Measurements from ENCODE around the gene KRT17. TPM values are rescaled to one million over a fixed set of nuclear protein-coding genes. Genes with fewer than 3 reads are reported as not detected.
"Not testable (repeated sequence)": the region's sequence is repeated elsewhere in the genome, so short reads cannot be mapped to it uniquely, and the experiment has no call there.

Gene KRT17
- total and polyA plus RNA-seq, 2 donors (not counting 1 experiment from before 2014, with no cell fraction given), result not detected

- POLR2A ChIA-PET, result no interaction called here
- Histone ChIP-seq H3K4me3 (ENCODE audit: control extremely low read depth in 1 of 5, extremely low read depth in 1 of 5, insufficient read depth in 1 of 5, low read depth in 2 of 5, low read length in 4 of 5) (no peak overlapping the region), H3K4me2 (replicated peaks; ENCODE audit: low read depth, low read length, poor library complexity, severe bottlenecking) (no peak overlapping the region), H4K20me1 (ENCODE audit: control insufficient read depth, insufficient read depth, low read length, poor library complexity, severe bottlenecking) (no peaks in the 10 kb centered on the region), H3K9me3 (ENCODE audit: control extremely low read depth in 1 of 3, control insufficient read depth in 2 of 3, insufficient read depth in 1 of 3, low read length in 2 of 3) (no peaks in the 10 kb centered on the region), H2AFZ (ENCODE audit: insufficient read depth, low read depth, low read length, poor library complexity, severe bottlenecking) (no peak overlapping the region), H3K36me3 (replicated peaks in 1 of 2; ENCODE audit: control extremely low read depth in 1 of 2, control insufficient read depth in 1 of 2, extremely low read depth in 1 of 2, insufficient read depth in 2 of 2, low read length in 1 of 2) (no peaks in the 10 kb centered on the region), H3K4me1 (ENCODE audit: control insufficient read depth in 2 of 2, insufficient read depth in 2 of 2, low read length in 2 of 2) (no peaks in the 10 kb centered on the region), H3K79me2 (ENCODE audit: control insufficient read depth, insufficient read depth, low read length) (no peaks in the 10 kb centered on the region), H3K9ac (ENCODE audit: low read length) (no peak overlapping the region), H3K27me3 (replicated peaks in 1 of 4; ENCODE audit: control extremely low read depth in 1 of 4, control insufficient read depth in 3 of 4, insufficient read depth in 4 of 4, low read length in 3 of 4) (no peaks in the 10 kb centered on the region), H3K27ac (ENCODE audit: low read length in 2 of 2) (no peak overlapping the region)
- WGBS (ENCODE audit: insufficient coverage), result 78% methylated on average over 8 of the region's 13 CpGs
- Mint-ChIP-seq H3K27ac (no peak overlapping the region), H3K4me3 (no peak overlapping the region), H3K9me3 (ENCODE audit: insufficient read depth) (no peaks in the 10 kb centered on the region), H3K4me1 (no peaks in the 10 kb centered on the region), H3K27me3 (peaks cover 15% of the 10 kb centered on the region)
- TF ChIP-seq, protein P1, sequence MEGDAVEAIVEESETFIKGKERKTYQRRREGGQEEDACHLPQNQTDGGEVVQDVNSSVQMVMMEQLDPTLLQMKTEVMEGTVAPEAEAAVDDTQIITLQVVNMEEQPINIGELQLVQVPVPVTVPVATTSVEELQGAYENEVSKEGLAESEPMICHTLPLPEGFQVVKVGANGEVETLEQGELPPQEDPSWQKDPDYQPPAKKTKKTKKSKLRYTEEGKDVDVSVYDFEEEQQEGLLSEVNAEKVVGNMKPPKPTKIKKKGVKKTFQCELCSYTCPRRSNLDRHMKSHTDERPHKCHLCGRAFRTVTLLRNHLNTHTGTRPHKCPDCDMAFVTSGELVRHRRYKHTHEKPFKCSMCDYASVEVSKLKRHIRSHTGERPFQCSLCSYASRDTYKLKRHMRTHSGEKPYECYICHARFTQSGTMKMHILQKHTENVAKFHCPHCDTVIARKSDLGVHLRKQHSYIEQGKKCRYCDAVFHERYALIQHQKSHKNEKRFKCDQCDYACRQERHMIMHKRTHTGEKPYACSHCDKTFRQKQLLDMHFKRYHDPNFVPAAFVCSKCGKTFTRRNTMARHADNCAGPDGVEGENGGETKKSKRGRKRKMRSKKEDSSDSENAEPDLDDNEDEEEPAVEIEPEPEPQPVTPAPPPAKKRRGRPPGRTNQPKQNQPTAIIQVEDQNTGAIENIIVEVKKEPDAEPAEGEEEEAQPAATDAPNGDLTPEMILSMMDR (IDR thresholded peaks at IDR 0.05), result no peak
- TF ChIP-seq EZH2 (IDR thresholded peaks at IDR 0.05; ENCODE audit: borderline replicate concordance, insufficient read depth, low read depth, low read length, poor library complexity, severe bottlenecking), result no peak
- intact Hi-C loops (cut with micrococcal nuclease), result no loop called here
- ATAC-seq (ENCODE audit: low read depth) (no peak), DNase-seq (no peak)
- CTCF ChIA-PET, result no interaction called here
These were observed 5.7 kb upstream of the KRT17 start for GRCh38 chr17:41629826-41630670.

DNA sequence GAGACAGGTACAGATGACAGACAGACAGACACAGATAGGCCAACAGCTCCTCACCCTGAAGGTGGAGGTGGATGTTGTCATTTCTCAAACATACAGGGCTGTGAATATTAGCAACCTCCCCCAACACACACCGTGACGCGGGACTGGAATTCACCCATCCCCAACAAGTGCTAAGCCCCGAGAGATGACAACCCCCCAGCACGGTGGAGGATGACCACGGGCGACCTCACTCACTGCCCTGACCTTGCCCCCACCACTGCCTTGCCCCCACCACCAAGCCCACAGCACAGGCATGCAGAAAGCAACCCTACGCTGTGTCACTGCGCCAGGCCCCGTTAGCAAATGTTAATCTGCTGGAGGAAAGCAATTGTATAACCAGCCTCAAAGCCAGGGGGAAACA is 4.9 kb upstream of the KRT17 start:
- intact Hi-C loops (cut with micrococcal nuclease), result no loop called here
- TF ChIP-seq EZH2 (IDR thresholded peaks at IDR 0.05; ENCODE audit: borderline replicate concordance, insufficient read depth, low read depth, low read length, poor library complexity, severe bottlenecking), result no peak
- TF ChIP-seq, protein P1 (IDR thresholded peaks at IDR 0.05), result no peak
- CTCF ChIA-PET, result no interaction called here

GRCh38 chr17:41628621-41629255 is 4.4 kb upstream of the KRT17 start:
- H3K36me3 ChIP-seq (replicated peaks in 1 of 2; ENCODE audit: control extremely low read depth in 1 of 2, control insufficient read depth in 1 of 2, extremely low read depth in 1 of 2, insufficient read depth in 2 of 2, low read length in 1 of 2); H4K20me1 ChIP-seq (ENCODE audit: control insufficient read depth, insufficient read depth, low read length, poor library complexity, severe bottlenecking); H3K9me3 ChIP-seq (ENCODE audit: control extremely low read depth in 1 of 3, control insufficient read depth in 2 of 3, insufficient read depth in 1 of 3, low read length in 2 of 3); H3K27me3 ChIP-seq (replicated peaks in 1 of 4; ENCODE audit: control extremely low read depth in 1 of 4, control insufficient read depth in 3 of 4, insufficient read depth in 4 of 4, low read length in 3 of 4); H3K9ac ChIP-seq (ENCODE audit: low read length); POLR2A ChIA-PET; H3K4me3 Mint-ChIP-seq; H3K9me3 Mint-ChIP-seq (ENCODE audit: insufficient read depth); H3K27ac Mint-ChIP-seq; H3K4me1 ChIP-seq (ENCODE audit: control insufficient read depth in 2 of 2, insufficient read depth in 2 of 2, low read length in 2 of 2); H3K4me1 Mint-ChIP-seq; H3K4me3 ChIP-seq (ENCODE audit: control extremely low read depth in 1 of 5, extremely low read depth in 1 of 5, insufficient read depth in 1 of 5, low read depth in 2 of 5, low read length in 4 of 5); DNase-seq; ATAC-seq (ENCODE audit: low read depth); CTCF ChIA-PET; intact Hi-C loops (cut with micrococcal nuclease); H3K79me2 ChIP-seq (ENCODE audit: control insufficient read depth, insufficient read depth, low read length); H3K4me2 ChIP-seq (replicated peaks; ENCODE audit: low read depth, low read length, poor library complexity, severe bottlenecking); H3K27ac ChIP-seq (ENCODE audit: low read length in 2 of 2); H2AFZ ChIP-seq (ENCODE audit: insufficient read depth, low read depth, low read length, poor library complexity, severe bottlenecking): not testable (repeated sequence)
- WGBS (ENCODE audit: insufficient coverage), result 93% methylated on average over 8 of the region's 11 CpGs
- H3K27me3 Mint-ChIP-seq, result peaks cover 15% of the 10 kb centered on the region

More for the DNA sequence above, 4.9 kb upstream of the KRT17 start:
- no peaks in the 10 kb centered on the region for H3K79me2 ChIP-seq (ENCODE audit: control insufficient read depth, insufficient read depth, low read length)
- Mint-ChIP-seq H3K27me3 (peaks cover 15% of the 10 kb centered on the region), H3K27ac (no peak overlapping the region), H3K9me3 (ENCODE audit: insufficient read depth) (no peaks in the 10 kb centered on the region), H3K4me3 (no peak overlapping the region), H3K4me1 (no peaks in the 10 kb centered on the region)
- POLR2A ChIA-PET, result no interaction called here
- no peak overlapping the region for H3K4me2 ChIP-seq (replicated peaks; ENCODE audit: low read depth, low read length, poor library complexity, severe bottlenecking)
- no peaks in the 10 kb centered on the region for H4K20me1 ChIP-seq (ENCODE audit: control insufficient read depth, insufficient read depth, low read length, poor library complexity, severe bottlenecking)
- H3K36me3 ChIP-seq (replicated peaks in 1 of 2; ENCODE audit: control extremely low read depth in 1 of 2, control insufficient read depth in 1 of 2, extremely low read depth in 1 of 2, insufficient read depth in 2 of 2, low read length in 1 of 2), result no peaks in the 10 kb centered on the region
- no peak overlapping the region for H3K9ac ChIP-seq (ENCODE audit: low read length)
- 71% methylated on average over 9 of the region's 10 CpGs for WGBS (ENCODE audit: insufficient coverage)
- H3K27me3 ChIP-seq (replicated peaks in 1 of 4; ENCODE audit: control extremely low read depth in 1 of 4, control insufficient read depth in 3 of 4, insufficient read depth in 4 of 4, low read length in 3 of 4), result no peaks in the 10 kb centered on the region
- no peaks in the 10 kb centered on the region for H3K9me3 ChIP-seq (ENCODE audit: control extremely low read depth in 1 of 3, control insufficient read depth in 2 of 3, insufficient read depth in 1 of 3, low read length in 2 of 3)
- no peak overlapping the region for H3K4me3 ChIP-seq (ENCODE audit: control extremely low read depth in 1 of 5, extremely low read depth in 1 of 5, insufficient read depth in 1 of 5, low read depth in 2 of 5, low read length in 4 of 5)
- H3K27ac ChIP-seq (ENCODE audit: low read length in 2 of 2), result no peak overlapping the region
- DNase-seq (no peak), ATAC-seq (ENCODE audit: low read depth) (no peak)
- H2AFZ ChIP-seq (ENCODE audit: insufficient read depth, low read depth, low read length, poor library complexity, severe bottlenecking), result no peak overlapping the region
- H3K4me1 ChIP-seq (ENCODE audit: control insufficient read depth in 2 of 2, insufficient read depth in 2 of 2, low read length in 2 of 2), result no peaks in the 10 kb centered on the region
